ENCODE data around the gene SH3RF2. TPM values are rescaled to one million over a fixed set of nuclear protein-coding genes. Genes with fewer than 3 reads are reported as not detected.

SH3RF2 gene
- polyA plus RNA-seq, 3 donors = not detected

- Mint-ChIP-seq H3K9me3 (no peaks in the 10 kb centered on the region), H3K4me1 (peaks cover 2% of the 10 kb centered on the region), H3K36me3 (no peaks in the 10 kb centered on the region), H3K27ac (no peak overlapping the region), H3K27me3 (ENCODE audit: low read depth in 3 of 3) (no peaks in the 10 kb centered on the region), H3K4me3 (no peak overlapping the region)
- no peaks in the 10 kb centered on the region for H3K9me3 ChIP-seq (replicated peaks in 1 of 2; ENCODE audit: control insufficient read depth in 1 of 2, insufficient read depth in 1 of 2, low read length in 2 of 2)
- no peak for DNase-seq
- WGBS (ENCODE audit: insufficient coverage) = no CpG with 5 or more reads among the region's 2 CpGs
- no peak overlapping the region for H3K4me2 ChIP-seq (replicated peaks; ENCODE audit: extremely low read depth, low read length, poor library complexity, severe bottlenecking)
- no peaks in the 10 kb centered on the region for H3K36me3 ChIP-seq (replicated peaks in 1 of 2; ENCODE audit: control insufficient read depth in 1 of 2, insufficient read depth in 2 of 2, low read length in 2 of 2)
- no peak overlapping the region for H3K4me3 ChIP-seq (replicated peaks in 1 of 3; ENCODE audit: low read depth in 2 of 3, low read length in 3 of 3)
- no peak overlapping the region for H2AFZ ChIP-seq (ENCODE audit: insufficient read depth, low read depth, low read length, poor library complexity, severe bottlenecking)
- H3K27ac ChIP-seq (ENCODE audit: low read depth in 1 of 2, low read length in 2 of 2) = no peak overlapping the region
- TF ChIP-seq CTCF (IDR thresholded peaks at IDR 0.05) = no peak
- intact Hi-C loops (cut with micrococcal nuclease) = no loop called here
- H3K79me2 ChIP-seq (ENCODE audit: insufficient read depth, low read length) = no peaks in the 10 kb centered on the region
- no peaks in the 10 kb centered on the region for H4K20me1 ChIP-seq (ENCODE audit: insufficient read depth, low read length)
- H3K9ac ChIP-seq (ENCODE audit: insufficient read depth, low read length, poor library complexity, severe bottlenecking) = no peak overlapping the region
- no peaks in the 10 kb centered on the region for H3K27me3 ChIP-seq (ENCODE audit: control insufficient read depth in 2 of 2, insufficient read depth in 2 of 2, low read length in 2 of 2)
- H3K4me1 ChIP-seq (ENCODE audit: control insufficient read depth in 1 of 2, insufficient read depth in 2 of 2, low read length in 2 of 2) = no peaks in the 10 kb centered on the region
These were observed 165.3 kb downstream of the SH3RF2 start for GRCh38 chr5:146101646-146102045.

- Histone ChIP-seq H3K27me3 (ENCODE audit: control insufficient read depth in 2 of 2, insufficient read depth in 2 of 2, low read length in 2 of 2) (no peaks in the 10 kb centered on the region), H2AFZ (ENCODE audit: insufficient read depth, low read depth, low read length, poor library complexity, severe bottlenecking) (no peak overlapping the region), H3K79me2 (ENCODE audit: insufficient read depth, low read length) (no peaks in the 10 kb centered on the region), H3K27ac (ENCODE audit: low read depth in 1 of 2, low read length in 2 of 2) (no peak overlapping the region), H3K9ac (ENCODE audit: insufficient read depth, low read length, poor library complexity, severe bottlenecking) (no peak overlapping the region), H3K4me3 (replicated peaks in 1 of 3; ENCODE audit: low read depth in 2 of 3, low read length in 3 of 3) (no peak overlapping the region), H3K4me2 (replicated peaks; ENCODE audit: extremely low read depth, low read length, poor library complexity, severe bottlenecking) (no peak overlapping the region), H4K20me1 (ENCODE audit: insufficient read depth, low read length) (no peaks in the 10 kb centered on the region), H3K9me3 (replicated peaks in 1 of 2; ENCODE audit: control insufficient read depth in 1 of 2, insufficient read depth in 1 of 2, low read length in 2 of 2) (no peaks in the 10 kb centered on the region), H3K36me3 (replicated peaks in 1 of 2; ENCODE audit: control insufficient read depth in 1 of 2, insufficient read depth in 2 of 2, low read length in 2 of 2) (no peaks in the 10 kb centered on the region), H3K4me1 (ENCODE audit: control insufficient read depth in 1 of 2, insufficient read depth in 2 of 2, low read length in 2 of 2) (no peaks in the 10 kb centered on the region)
- no CpG with 5 or more reads among the region's 1 CpG for WGBS (ENCODE audit: insufficient coverage)
- Mint-ChIP-seq H3K4me1 (peaks cover 2% of the 10 kb centered on the region), H3K4me3 (no peak overlapping the region), H3K9me3 (no peaks in the 10 kb centered on the region), H3K27ac (no peak overlapping the region), H3K27me3 (ENCODE audit: low read depth in 3 of 3) (no peaks in the 10 kb centered on the region), H3K36me3 (no peaks in the 10 kb centered on the region)
- TF ChIP-seq CTCF (IDR thresholded peaks at IDR 0.05) = no peak
- no peak for DNase-seq
- intact Hi-C loops (cut with micrococcal nuclease) = no loop called here
These were observed 167.2 kb downstream of the SH3RF2 start for GRCh38 chr5:146103594-146103993.

All from CD14-positive monocyte (primary cell).